ENCODE data around the gene LRRC3B. TPM values are rescaled to one million over a fixed set of nuclear protein-coding genes. Genes with fewer than 3 reads are reported as not detected.

The LRRC3B gene
- polyA plus RNA-seq, 1 donor from 2014 or later, result 56.4 TPM

DNA sequence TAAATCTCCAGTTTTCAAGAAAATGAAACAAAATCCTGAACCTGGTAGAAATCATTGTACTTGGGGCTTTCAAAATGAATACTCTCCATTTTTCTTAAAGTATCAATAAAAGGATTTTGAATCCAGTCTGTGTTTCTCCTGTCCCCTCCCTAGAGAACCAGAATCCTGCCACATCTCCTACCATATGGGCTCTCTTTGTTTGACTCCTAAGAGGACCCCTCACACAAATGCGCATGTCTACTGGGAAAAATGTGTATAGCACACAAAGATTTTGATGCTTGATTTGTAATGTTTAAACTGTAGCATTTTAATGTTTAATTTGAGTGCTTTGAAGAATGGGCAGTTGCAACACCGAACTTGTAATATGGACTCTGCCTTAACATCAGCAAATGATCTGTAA, 25.9 kb downstream of the LRRC3B start:
- no peaks in the 10 kb centered on the region for H4K20me1 ChIP-seq (ENCODE audit: insufficient read depth)
- H3K79me2 ChIP-seq (replicated peaks; ENCODE audit: insufficient read depth, low read length), result no peaks in the 10 kb centered on the region
- no peak overlapping the region for H3K4me2 ChIP-seq (ENCODE audit: low read length)
- H2AFZ ChIP-seq (ENCODE audit: low read depth, low read length), result no peak overlapping the region
- H3K9me2 ChIP-seq (ENCODE audit: insufficient read depth, low read length), result no peaks in the 10 kb centered on the region
- no peak overlapping the region for H3K9ac ChIP-seq (ENCODE audit: low read length)
- TF ChIP-seq TAF1 (IDR thresholded peaks at IDR 0.05; ENCODE audit: low read depth) (no peak), POLR2AphosphoS5 (IDR thresholded peaks at IDR 0.05) (no peak), MXI1 (conservative IDR thresholded peaks at IDR 0.05; ENCODE audit: poor library complexity, severe bottlenecking) (no peak), SMC3 (conservative IDR thresholded peaks at IDR 0.05; ENCODE audit: poor library complexity) (no peak), EZH2 (IDR thresholded peaks at IDR 0.05; ENCODE audit: borderline replicate concordance, insufficient read depth, low read length, poor library complexity, severe bottlenecking) (no peak), EP300 (conservative IDR thresholded peaks at IDR 0.05; ENCODE audit: poor library complexity, severe bottlenecking) (no peak), RAD21 (conservative IDR thresholded peaks at IDR 0.05) (no peak)
- TF ChIP-seq, protein P1, sequence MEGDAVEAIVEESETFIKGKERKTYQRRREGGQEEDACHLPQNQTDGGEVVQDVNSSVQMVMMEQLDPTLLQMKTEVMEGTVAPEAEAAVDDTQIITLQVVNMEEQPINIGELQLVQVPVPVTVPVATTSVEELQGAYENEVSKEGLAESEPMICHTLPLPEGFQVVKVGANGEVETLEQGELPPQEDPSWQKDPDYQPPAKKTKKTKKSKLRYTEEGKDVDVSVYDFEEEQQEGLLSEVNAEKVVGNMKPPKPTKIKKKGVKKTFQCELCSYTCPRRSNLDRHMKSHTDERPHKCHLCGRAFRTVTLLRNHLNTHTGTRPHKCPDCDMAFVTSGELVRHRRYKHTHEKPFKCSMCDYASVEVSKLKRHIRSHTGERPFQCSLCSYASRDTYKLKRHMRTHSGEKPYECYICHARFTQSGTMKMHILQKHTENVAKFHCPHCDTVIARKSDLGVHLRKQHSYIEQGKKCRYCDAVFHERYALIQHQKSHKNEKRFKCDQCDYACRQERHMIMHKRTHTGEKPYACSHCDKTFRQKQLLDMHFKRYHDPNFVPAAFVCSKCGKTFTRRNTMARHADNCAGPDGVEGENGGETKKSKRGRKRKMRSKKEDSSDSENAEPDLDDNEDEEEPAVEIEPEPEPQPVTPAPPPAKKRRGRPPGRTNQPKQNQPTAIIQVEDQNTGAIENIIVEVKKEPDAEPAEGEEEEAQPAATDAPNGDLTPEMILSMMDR (IDR thresholded peaks at IDR 0.05; ENCODE audit: poor library complexity, severe bottlenecking), result no peak
- TF ChIP-seq, protein P2, sequence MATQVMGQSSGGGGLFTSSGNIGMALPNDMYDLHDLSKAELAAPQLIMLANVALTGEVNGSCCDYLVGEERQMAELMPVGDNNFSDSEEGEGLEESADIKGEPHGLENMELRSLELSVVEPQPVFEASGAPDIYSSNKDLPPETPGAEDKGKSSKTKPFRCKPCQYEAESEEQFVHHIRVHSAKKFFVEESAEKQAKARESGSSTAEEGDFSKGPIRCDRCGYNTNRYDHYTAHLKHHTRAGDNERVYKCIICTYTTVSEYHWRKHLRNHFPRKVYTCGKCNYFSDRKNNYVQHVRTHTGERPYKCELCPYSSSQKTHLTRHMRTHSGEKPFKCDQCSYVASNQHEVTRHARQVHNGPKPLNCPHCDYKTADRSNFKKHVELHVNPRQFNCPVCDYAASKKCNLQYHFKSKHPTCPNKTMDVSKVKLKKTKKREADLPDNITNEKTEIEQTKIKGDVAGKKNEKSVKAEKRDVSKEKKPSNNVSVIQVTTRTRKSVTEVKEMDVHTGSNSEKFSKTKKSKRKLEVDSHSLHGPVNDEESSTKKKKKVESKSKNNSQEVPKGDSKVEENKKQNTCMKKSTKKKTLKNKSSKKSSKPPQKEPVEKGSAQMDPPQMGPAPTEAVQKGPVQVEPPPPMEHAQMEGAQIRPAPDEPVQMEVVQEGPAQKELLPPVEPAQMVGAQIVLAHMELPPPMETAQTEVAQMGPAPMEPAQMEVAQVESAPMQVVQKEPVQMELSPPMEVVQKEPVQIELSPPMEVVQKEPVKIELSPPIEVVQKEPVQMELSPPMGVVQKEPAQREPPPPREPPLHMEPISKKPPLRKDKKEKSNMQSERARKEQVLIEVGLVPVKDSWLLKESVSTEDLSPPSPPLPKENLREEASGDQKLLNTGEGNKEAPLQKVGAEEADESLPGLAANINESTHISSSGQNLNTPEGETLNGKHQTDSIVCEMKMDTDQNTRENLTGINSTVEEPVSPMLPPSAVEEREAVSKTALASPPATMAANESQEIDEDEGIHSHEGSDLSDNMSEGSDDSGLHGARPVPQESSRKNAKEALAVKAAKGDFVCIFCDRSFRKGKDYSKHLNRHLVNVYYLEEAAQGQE (IDR thresholded peaks at IDR 0.05; ENCODE audit: borderline replicate concordance), result no peak
- no peak overlapping the region for H3K27ac ChIP-seq (ENCODE audit: low read length)
- no peaks in the 10 kb centered on the region for H3F3A ChIP-seq (ENCODE audit: insufficient read depth, low read length, poor library complexity, severe bottlenecking)
- H3K4me3 ChIP-seq (ENCODE audit: low read length), result no peak overlapping the region
- no peaks in the 10 kb centered on the region for H3K27me3 ChIP-seq (ENCODE audit: insufficient read depth, low read depth, low read length)
- H3K9me3 ChIP-seq (ENCODE audit: low read length), result no peaks in the 10 kb centered on the region
- no peaks in the 10 kb centered on the region for H3K36me3 ChIP-seq (ENCODE audit: insufficient read depth, low read length)

DNA sequence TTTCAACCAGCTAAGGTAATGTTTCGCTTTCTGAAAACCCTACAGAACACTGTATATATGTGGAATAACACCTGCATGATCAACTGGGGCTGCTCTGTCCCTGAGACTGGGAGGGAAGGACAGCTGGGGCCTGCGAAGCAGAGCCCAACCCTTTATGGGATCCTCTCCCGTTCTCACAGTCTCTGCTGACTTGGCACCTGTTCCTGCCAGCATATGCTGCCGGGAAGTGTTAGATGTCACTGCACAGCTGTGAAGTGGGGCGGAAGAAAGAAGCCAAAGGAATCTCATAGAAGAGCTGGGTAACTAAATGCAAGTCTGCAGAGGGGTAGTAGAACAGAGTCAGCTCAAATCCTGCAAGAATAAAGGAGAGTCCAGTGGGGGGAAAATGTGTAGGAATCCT, 29.6 kb downstream of the LRRC3B start:
- H3F3A ChIP-seq (ENCODE audit: insufficient read depth, low read length, poor library complexity, severe bottlenecking), result no peaks in the 10 kb centered on the region
- H3K9me2 ChIP-seq (ENCODE audit: insufficient read depth, low read length), result no peaks in the 10 kb centered on the region
- no peaks in the 10 kb centered on the region for H3K36me3 ChIP-seq (ENCODE audit: insufficient read depth, low read length)
- H3K4me3 ChIP-seq (ENCODE audit: low read length), result no peak overlapping the region
- H3K27me3 ChIP-seq (ENCODE audit: insufficient read depth, low read depth, low read length), result no peaks in the 10 kb centered on the region
- H3K27ac ChIP-seq (ENCODE audit: low read length), result peak overlapping the region; percentile 64
- no peaks in the 10 kb centered on the region for H3K79me2 ChIP-seq (replicated peaks; ENCODE audit: insufficient read depth, low read length)
- H4K20me1 ChIP-seq (ENCODE audit: insufficient read depth), result no peaks in the 10 kb centered on the region
- H3K4me2 ChIP-seq (ENCODE audit: low read length), result no peak overlapping the region
- H3K9ac ChIP-seq (ENCODE audit: low read length), result no peak overlapping the region
- H2AFZ ChIP-seq (ENCODE audit: low read depth, low read length), result no peak overlapping the region
- no peak for TF ChIP-seq EZH2 (IDR thresholded peaks at IDR 0.05; ENCODE audit: borderline replicate concordance, insufficient read depth, low read length, poor library complexity, severe bottlenecking)
- TF ChIP-seq RAD21 (conservative IDR thresholded peaks at IDR 0.05), result no peak
- TF ChIP-seq, protein P1 (IDR thresholded peaks at IDR 0.05; ENCODE audit: poor library complexity, severe bottlenecking), result no peak
- TF ChIP-seq SMC3 (conservative IDR thresholded peaks at IDR 0.05; ENCODE audit: poor library complexity), result no peak
- TF ChIP-seq EP300 (conservative IDR thresholded peaks at IDR 0.05; ENCODE audit: poor library complexity, severe bottlenecking), result no peak
- no peak for TF ChIP-seq MXI1 (conservative IDR thresholded peaks at IDR 0.05; ENCODE audit: poor library complexity, severe bottlenecking)
- TF ChIP-seq, protein P2 (IDR thresholded peaks at IDR 0.05; ENCODE audit: borderline replicate concordance), result no peak
- TF ChIP-seq POLR2AphosphoS5 (IDR thresholded peaks at IDR 0.05), result no peak
- no peak for TF ChIP-seq TAF1 (IDR thresholded peaks at IDR 0.05; ENCODE audit: low read depth)
- no peaks in the 10 kb centered on the region for H3K9me3 ChIP-seq (ENCODE audit: low read length)

Data from neural cell (in vitro differentiated cells).